HG02763 (cell line): ENCODE measurements around the gene ZCCHC17.
"Not testable (repeated sequence)": the region's sequence is repeated elsewhere in the genome, so short reads cannot be mapped to it uniquely, and the experiment has no call there.

ENCODE experiments used
- ATAC-seq: cut with Tn5 transposase; IDR thresholded peaks from one replicate; pipeline ENCODE4 v1.9.1; 2021; ENCODE audit warnings: mild to moderate bottlenecking, moderate library complexity; ENCODE audit not compliant: unreplicated experiment

ZCCHC17 gene

DNA sequence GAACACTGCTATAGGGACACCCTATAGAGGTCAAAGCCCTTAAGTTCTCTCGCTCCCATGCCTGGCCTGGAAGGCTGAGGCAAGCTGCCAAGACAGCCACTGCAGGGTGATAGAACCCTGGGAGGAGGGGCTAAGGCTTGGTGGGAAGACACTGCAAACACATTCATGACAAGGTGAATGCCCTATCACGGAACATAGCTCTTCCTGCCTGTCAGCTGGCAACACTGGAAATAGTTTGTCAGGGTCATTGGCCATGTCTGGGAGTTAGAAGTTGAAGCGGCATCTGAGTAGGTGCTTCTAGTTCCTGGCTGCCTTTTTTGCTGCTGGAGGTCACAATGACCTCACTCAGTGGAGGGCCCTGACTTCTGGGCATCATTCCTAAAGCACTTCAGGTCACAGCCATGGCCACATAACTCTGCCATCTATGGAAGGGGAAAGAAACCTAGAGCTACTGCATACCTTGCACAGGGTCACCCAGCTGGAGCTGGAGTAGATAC, 71.8 kb downstream of the ZCCHC17 start:
- no peak for ATAC-seq

DNA sequence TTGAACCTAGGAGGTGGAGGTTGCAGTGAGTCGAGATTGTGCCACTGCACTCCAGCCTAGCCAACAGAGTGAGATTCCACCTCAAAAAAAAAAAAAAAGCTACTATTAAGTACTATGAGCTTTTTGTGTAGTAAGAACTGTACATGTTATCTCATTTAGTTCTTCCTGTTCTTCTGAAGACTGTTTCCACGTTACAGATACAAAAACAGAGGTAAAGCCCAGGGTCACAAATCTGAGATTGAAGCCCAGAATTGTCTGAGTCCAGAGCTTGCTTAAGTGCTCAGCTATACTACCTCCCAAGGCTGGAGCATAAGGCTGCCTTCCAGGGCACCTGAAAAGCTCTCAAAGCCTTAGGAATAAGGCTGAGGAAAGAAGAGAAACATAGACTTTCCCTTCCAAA, 73.2 kb downstream of the ZCCHC17 start:
- ATAC-seq, result no peak

DNA sequence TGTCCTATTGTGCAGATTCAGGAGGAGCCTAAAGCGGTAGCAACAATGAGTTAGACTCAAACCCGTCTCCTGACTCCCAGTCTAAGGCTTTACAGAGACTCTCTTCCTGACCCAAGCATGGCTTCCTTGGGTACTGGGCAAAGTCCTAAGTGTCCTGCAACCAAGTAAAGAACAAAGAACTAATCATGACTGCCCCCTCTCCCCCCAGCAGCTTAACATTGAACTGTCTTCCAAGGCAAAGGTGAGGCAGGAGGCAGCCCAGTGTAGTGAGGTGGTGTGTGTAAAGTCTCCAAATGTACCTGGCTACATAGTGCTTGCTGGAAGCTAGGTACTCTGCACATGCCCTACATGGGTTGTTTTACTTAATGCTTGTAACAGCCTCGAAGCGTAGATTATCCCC, 73.7 kb downstream of the ZCCHC17 start:
- ATAC-seq, result no peak

DNA sequence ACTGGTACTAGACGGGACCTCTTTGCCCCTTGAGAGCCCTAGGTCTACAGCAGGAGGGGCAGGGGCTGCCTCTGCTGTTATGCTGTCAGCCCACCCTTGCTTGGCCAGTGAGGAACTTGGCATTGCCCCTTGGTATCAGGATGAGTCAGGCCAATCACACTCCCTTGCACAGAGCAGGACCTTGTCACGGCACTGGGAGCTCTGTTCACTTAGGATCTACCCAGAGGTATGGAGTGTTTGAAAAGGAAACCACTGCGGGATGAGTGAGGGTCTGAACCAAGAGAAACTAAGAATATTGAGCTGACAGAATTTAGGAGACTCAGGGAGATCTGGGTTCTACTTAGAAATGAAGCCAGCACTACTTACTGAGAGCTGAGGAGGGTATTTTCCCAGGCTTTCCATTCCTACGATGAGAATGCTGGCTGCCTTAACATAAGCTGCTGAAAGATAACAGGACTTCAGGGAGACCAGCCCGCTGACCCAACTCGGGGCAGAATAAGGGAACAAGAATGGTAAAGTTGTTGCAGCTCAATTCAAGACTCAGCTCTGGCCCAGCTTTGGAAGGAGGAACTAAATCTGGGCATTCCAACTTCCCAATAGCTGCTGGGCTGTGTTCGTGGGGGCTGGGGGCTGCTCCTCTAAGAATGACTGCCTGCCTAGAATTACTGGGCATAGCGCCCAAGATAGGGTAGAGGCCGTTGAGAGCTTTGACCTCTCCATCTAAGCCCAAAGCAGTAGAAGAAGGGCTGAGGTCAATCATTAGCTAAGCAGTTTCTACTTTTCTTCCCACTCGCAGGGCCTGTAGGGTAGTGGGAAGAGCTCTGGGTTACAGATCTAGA, 74.5 kb downstream of the ZCCHC17 start:
- ATAC-seq, result no peak

DNA sequence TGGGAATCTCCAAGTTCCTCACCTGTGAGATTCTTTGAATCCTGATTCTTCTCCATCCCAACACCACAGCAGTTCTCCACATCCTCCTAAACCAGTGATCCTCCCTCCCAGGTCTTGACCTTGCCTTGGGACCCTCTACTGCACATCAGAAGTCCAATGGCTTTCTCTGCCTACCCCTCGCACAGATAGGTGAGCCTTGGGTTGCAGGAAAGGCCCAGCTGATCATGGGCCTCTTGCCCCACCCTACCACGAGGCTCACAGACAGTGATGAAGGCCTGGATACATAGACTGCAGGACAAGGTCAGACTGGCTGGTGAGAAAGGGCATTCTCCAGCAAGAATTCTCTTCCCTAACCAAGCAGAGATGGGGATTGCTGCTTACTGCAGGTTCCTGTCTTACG, 75.2 kb downstream of the ZCCHC17 start:
- no peak for ATAC-seq

DNA sequence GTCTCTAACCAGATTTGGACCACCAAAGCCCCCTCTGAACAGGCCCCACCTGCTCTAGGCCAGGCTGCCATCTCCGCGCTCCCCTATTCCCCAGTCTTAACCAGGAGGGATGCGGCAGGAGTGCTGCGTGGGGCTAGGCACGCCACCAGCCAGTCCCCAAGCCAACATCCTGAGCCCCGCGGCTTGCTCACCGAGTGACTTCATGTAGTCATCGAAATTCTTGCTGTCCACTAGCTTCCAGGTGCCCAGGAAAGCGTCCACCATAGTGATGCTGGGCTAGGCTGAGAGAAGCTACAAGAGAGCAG, 75.9 kb downstream of the ZCCHC17 start:
- no peak for ATAC-seq

GRCh38 chr1:31373056-31373896, 76.4 kb downstream of the ZCCHC17 start, which contains the start of gene FABP3:
Gene FABP3, minus strand, starts transcription at chr1:31373076. Its CDS starts 62 bp downstream, at chr1:31373014.
- no peak for ATAC-seq

DNA sequence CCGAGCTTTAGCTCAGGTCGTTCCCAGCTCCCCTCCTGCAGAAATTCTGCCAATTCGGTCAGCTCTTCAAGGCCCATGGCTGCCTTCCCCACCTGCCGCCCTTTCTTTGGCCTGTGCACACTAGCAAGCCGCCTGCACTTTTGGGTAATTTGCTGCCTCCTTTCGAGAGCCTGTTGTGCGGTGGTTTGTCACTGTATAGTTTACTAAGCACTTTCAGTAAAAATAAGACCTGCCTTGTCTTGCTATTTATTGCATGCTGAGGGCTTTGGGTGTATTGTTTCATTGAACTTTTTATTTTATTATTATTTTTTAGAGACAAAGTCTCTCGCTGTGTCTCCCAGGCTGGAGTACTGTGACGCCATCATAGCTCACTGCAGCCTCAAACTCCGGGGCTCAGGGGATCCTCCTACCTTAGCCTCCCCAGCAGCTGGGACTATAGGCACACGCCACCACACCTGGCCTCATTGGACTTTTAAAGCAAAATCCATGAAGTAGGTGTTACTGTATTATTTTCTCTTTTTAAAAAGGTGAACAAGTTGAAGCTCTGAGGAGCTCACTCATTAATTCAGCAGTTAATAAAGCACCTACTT, 77.2 kb downstream of the ZCCHC17 start:
- ATAC-seq, result no peak

GRCh38 chr1:31374511-31375196, 77.8 kb downstream of the ZCCHC17 start:
- ATAC-seq, result no peak

- ATAC-seq, result no peak
Observed at GRCh38 chr1:31376375-31377134, 79.7 kb downstream of the ZCCHC17 start.

DNA sequence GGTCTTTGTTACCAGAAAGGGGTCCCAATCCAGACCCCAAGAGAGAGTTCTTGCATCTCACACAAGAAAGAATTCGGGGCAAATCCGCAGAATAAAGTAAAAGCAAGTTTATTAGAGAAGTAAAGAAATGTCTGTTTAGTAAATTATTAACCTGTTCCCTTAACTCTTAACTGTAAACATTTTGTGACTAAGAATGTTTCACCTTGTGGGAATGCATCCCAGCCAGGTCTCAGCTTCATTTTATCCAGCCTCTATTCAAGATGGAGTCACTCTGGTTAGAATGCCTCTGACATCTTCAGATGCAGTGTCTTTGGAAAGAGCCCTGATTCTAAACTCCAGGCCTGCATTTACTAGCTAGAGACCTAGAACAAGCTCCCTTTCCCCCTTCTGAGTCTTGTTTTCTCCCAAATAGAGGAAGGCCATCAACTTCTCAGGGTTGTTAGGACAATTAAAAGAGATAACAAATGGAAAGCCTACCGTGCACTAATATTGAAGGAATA, 80.6 kb downstream of the ZCCHC17 start:
- ATAC-seq, result no peak

- ATAC-seq, result no peak
Observed at GRCh38 chr1:31378001-31378400, 81.2 kb downstream of the ZCCHC17 start.

- no peak for ATAC-seq
Observed at GRCh38 chr1:31380181-31380580, 83.3 kb downstream of the ZCCHC17 start.

GRCh38 chr1:31381394-31382294, 84.8 kb downstream of the ZCCHC17 start:
- no peak for ATAC-seq

GRCh38 chr1:31382379-31382989, 85.7 kb downstream of the ZCCHC17 start:
- no peak for ATAC-seq

- ATAC-seq, result no peak
Observed at GRCh38 chr1:31383967-31384366, 87.1 kb downstream of the ZCCHC17 start.

DNA sequence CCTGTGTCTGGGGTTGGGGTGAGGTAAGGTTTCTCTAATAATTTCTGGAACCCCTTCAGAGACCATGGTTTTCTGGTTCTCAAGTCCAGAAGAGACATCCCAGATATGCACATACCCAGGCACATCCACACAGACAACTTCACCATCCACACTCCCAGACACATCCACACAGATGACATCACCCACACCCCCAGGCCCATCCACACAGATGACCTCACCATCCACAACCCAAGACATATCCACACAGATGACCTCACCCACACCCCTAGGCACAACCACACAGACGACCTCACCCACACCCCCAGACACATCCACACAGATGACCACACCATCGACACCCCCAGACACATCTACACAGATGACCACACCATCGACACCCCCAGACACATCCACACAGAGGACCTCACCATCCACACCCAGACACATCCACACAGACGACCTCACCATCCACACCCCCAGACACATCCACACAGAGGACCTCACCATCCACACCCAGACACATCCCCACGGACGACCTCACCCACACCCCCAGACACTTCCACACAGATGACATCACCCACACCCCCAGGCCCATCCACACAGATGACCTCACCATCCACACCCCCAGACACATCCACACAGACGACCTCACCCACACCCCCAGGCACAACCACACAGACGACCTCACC, 89.9 kb downstream of the ZCCHC17 start:
- not testable (repeated sequence) for ATAC-seq

- ATAC-seq, result no peak
Observed at GRCh38 chr1:31387612-31388011, 90.8 kb downstream of the ZCCHC17 start.
